AG09319 (cell line): ENCODE measurements around the gene SIGLEC1.

Experiments
- DNase-seq: peaks from one replicate; pipeline ENCODE4 v3.0.0-alpha.2; 2010; ENCODE audit warnings: low read depth; ENCODE audit errors: extremely low read depth
- TF ChIP-seq, protein P1 (sequence below): IDR thresholded peaks from 2 replicates; pipeline ENCODE4 v1.5.1; 2011; ENCODE audit warnings: low read depth, mild to moderate bottlenecking, inconsistent platforms, low read length, moderate library complexity

Gene SIGLEC1

DNA sequence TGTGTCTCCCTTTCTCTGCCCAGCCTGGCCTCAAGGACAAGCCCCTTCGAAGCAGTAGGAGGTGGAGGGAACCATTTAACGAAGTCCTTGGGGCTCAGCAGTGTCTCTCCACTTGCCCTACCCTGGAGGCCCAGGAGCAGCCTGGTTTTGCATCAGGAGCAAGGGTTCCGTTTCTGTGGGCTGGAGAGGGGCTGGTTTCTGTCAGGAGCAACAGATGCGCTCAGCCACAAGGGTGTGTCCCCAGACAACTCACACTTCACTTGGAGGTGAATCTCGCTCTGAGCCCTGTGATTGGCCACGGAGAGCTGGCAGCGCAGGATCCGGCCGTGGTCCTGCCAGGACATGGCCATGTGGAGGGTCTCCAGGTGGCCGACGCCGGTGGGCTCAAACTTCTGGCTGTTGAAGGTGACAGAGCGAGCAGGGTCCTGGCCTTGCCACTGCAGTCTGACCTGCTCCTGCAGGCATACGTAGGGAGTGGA, 6.9 kb downstream of the SIGLEC1 start:
- TF ChIP-seq, protein P1, sequence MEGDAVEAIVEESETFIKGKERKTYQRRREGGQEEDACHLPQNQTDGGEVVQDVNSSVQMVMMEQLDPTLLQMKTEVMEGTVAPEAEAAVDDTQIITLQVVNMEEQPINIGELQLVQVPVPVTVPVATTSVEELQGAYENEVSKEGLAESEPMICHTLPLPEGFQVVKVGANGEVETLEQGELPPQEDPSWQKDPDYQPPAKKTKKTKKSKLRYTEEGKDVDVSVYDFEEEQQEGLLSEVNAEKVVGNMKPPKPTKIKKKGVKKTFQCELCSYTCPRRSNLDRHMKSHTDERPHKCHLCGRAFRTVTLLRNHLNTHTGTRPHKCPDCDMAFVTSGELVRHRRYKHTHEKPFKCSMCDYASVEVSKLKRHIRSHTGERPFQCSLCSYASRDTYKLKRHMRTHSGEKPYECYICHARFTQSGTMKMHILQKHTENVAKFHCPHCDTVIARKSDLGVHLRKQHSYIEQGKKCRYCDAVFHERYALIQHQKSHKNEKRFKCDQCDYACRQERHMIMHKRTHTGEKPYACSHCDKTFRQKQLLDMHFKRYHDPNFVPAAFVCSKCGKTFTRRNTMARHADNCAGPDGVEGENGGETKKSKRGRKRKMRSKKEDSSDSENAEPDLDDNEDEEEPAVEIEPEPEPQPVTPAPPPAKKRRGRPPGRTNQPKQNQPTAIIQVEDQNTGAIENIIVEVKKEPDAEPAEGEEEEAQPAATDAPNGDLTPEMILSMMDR = no peak
- DNase-seq = no peak

DNA sequence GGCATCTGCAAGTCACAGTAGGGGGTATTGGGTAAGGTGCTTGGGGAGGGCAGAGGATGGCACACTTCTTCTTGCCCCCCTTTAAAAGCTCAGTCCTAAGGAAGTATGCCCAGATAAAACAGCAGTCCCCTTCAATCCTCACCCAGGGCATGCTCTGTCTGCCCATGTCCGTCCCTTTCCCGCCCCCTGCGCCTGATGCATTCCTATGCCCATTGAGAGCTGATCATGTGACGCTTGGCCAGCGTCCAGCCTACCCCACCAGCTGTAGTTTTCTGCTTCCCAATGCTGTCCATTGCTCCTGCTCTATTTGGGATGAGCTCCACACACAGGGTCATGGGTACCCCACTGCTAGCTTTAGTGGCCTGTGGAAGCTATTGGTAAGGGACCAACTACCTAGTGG, 8.3 kb downstream of the SIGLEC1 start:
- TF ChIP-seq, protein P1 = no peak

DNA sequence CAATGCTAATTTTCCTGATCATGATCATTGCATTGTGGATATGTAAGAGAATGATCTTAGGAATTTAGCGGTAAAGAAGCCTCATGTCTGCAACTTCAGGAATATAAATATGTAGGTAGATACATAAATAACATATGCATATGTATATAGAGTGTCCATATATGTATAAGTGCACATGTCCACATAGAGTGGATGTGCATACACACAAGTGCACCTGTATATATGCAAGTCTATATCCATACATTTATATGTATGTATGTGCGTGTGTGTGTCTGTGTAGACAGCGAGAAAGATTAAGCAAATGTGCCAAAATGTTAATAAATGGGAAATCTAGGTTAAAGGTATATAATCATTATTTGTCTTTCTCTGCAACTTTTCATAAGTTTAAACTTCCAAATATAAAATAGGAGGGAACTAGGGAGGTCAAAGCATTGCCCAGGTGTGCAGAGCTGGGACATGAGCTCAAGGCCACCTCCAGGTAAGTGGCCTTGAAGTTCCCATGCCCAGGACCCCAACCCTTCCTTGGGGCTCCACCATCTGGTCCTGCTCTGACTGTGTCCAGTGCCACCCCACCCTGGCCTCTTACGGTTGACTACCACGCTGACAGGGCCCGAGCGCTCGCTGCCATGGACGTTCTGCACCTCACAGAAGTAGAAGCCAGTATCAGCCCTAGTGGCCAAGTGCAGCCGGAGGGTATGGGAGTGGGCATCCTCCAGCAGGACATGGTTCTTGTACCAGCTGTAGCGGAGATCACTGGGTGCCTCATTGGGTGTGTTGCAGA, 9.6 kb downstream of the SIGLEC1 start:
- DNase-seq = no peak
- TF ChIP-seq, protein P1 = no peak

More for the DNA sequence above, 8.3 kb downstream of the SIGLEC1 start:
- no peak for DNase-seq

DNA sequence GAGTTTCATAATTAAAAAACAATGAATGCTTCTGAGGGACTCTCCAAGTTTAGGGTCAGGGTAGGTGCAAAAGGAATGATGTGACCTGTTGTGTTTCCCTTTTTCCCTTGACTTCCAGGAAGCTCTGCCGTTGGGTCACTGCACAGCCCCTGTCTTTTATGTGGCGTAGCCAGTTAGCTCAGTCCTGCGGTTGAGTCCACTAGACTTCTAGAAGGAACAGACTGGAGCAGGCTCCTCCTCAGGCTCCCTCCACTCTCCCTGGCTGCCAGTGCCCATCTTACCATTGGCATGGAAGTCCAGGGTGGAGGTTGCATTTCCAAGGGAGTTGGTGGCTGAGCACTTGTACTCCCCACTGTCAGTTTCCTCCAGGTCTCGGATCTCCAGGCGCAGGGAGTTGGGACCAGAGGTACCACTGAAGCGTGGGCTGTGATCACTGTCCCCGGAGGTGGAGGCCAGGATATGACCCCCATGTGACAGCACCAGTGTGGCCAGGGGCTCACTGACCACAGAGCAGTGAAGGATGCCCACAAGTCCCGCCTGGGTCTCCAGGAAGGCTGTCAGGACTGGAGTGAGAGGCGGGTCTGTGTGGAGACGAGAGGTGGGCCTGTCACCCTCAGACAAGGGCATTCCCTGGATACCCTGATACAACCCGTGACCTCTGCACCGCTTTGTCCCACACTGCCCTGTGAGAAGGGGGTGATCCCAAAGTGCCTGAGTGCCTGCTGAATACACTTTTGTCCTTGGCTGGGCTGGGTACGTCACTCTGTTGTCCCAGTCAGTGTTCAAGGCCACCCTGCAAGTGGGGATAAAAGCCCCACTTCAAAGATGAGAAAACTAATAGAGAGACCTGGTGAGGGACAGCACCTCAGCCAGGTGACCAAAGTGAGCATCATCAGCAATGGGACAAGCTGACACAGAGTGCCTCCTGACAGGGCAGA, 11.1 kb downstream of the SIGLEC1 start:
- TF ChIP-seq, protein P1 = no peak
- no peak for DNase-seq

DNA sequence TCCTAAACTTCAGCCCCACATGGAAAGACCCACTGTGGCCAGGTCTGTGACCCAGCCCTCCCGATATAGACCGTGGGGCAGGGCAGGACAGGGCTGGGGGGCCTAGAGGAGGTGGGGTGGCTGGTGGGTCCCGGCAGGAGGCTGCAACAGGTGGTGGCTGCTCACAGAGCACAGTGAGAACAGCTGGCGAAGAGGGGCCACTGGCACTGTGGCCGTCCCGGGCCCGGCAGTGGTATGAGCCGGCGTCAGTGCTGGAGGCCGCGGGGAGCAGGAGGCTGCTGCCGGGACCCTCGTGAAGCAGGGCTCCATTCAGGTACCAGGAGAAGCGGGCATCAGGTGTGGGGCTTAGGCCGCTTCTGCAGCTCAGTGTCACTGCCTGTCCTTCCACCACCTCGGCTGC, 13.4 kb downstream of the SIGLEC1 start:
- TF ChIP-seq, protein P1 = no peak
- no peak for DNase-seq

DNA sequence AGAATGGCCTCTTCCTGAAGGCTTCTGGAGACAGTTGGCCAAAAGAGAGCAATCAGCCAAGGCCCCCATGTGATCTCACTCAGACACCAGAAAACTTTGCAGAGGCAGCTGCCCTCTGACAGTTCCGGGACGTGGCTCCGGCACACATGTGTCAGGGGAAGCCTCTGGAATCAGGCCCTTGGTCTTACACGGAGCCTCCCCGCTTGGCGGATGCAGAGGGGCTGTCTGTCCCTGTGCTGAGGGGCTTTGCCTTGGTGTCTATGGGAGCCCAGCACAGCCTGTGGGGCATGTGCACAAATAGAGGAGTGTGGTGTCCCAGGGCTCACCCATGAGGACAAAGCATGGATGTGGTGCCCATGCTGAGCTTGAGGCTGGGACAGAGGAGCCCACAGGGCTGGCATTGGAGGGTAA, 13.8 kb downstream of the SIGLEC1 start:
- TF ChIP-seq, protein P1 = no peak
- DNase-seq = no peak
